ENCODE results near the gene CASP5. TPM values are rescaled to one million over a fixed set of nuclear protein-coding genes. Genes with fewer than 3 reads are reported as not detected.

Gene CASP5
- total RNA-seq, 1 donor from 2014 or later: not detected

DNA sequence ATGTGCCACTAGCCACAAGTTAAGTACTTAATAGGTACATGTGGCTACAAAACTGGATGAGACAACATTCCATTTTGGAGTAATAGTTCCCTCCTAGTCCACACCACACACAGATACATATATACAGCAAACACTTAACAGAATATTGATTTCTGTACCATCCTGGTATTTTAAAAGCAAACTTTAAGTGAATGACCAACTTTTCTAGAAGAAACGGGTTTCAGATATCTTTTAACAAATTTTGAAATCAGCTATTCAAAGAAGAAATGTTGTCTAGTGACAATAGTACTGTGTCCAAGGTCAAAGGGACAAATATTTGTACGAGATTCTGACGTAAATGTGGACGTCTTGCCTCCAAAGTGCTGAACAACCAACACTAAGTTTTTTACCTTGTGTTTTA is 34.5 kb upstream of the CASP5 start:
- Mint-ChIP-seq H3K9me3 (ENCODE audit: low read depth) (peaks cover 7% of the 10 kb centered on the region), H3K4me1 (ENCODE audit: low read depth) (no peaks in the 10 kb centered on the region), H3K4me3 (ENCODE audit: unreplicated experiment) (no peak overlapping the region), H3K36me3 (ENCODE audit: low read depth) (no peaks in the 10 kb centered on the region), H3K27ac (ENCODE audit: unreplicated experiment) (no peak overlapping the region), H3K27me3 (ENCODE audit: low read depth) (peaks cover 12% of the 10 kb centered on the region)
- TF ChIP-seq, protein P1, sequence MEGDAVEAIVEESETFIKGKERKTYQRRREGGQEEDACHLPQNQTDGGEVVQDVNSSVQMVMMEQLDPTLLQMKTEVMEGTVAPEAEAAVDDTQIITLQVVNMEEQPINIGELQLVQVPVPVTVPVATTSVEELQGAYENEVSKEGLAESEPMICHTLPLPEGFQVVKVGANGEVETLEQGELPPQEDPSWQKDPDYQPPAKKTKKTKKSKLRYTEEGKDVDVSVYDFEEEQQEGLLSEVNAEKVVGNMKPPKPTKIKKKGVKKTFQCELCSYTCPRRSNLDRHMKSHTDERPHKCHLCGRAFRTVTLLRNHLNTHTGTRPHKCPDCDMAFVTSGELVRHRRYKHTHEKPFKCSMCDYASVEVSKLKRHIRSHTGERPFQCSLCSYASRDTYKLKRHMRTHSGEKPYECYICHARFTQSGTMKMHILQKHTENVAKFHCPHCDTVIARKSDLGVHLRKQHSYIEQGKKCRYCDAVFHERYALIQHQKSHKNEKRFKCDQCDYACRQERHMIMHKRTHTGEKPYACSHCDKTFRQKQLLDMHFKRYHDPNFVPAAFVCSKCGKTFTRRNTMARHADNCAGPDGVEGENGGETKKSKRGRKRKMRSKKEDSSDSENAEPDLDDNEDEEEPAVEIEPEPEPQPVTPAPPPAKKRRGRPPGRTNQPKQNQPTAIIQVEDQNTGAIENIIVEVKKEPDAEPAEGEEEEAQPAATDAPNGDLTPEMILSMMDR (IDR thresholded peaks at IDR 0.05): no peak
- DNase-seq (ENCODE audit: low spot score): no peak

- DNase-seq (ENCODE audit: low spot score): no peak
- Mint-ChIP-seq H3K27ac (ENCODE audit: unreplicated experiment) (no peak overlapping the region), H3K4me1 (ENCODE audit: low read depth) (no peaks in the 10 kb centered on the region), H3K9me3 (ENCODE audit: low read depth) (peaks cover 12% of the 10 kb centered on the region), H3K4me3 (ENCODE audit: unreplicated experiment) (no peak overlapping the region), H3K27me3 (ENCODE audit: low read depth) (peaks cover 10% of the 10 kb centered on the region), H3K36me3 (ENCODE audit: low read depth) (no peaks in the 10 kb centered on the region)
- TF ChIP-seq, protein P1 (IDR thresholded peaks at IDR 0.05): no peak
These were observed 33.5 kb upstream of the CASP5 start for GRCh38 chr11:105056446-105056845.

DNA sequence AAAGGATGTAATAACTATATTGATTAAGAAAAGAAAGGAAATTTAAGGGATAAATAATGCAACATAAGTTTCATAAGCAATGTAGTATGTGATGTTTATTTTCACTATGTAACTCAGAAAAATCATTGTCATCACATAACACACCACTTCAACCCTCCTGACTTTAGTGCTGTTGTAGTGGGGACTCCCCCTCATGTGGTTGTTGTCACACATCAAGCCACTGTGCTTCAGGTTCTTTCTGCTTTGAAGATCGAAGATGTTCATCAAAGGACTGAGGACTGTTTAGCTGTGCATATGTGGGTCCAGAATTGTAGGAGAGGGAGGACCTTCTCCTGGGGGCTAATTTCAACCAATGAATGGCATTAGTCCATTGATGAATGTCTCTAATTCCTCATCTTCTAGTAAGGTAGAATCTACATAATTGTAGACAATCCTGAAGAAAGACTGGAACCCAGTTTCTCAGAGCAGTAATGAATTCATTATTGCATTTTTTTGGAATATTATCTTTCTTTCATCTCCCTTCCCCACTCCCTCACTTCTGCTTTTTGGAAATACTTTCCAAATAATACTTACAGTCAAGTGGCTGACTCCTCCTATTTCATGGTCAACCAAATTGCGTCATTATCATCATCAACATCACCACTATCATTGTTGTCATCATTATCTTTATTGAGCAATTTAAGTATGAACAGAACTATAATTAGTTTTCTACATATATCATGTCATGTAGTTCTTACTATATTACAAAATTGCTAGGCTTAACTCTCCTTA is 31.9 kb upstream of the CASP5 start:
- no peak overlapping the region for H3K4me3 Mint-ChIP-seq (ENCODE audit: unreplicated experiment)
- TF ChIP-seq, protein P1 (IDR thresholded peaks at IDR 0.05): no peak
- no peak overlapping the region for H3K27ac Mint-ChIP-seq (ENCODE audit: unreplicated experiment)
- DNase-seq (ENCODE audit: low spot score): no peak
- no peaks in the 10 kb centered on the region for H3K36me3 Mint-ChIP-seq (ENCODE audit: low read depth)
- peaks cover 5% of the 10 kb centered on the region for H3K9me3 Mint-ChIP-seq (ENCODE audit: low read depth)
- peaks cover 6% of the 10 kb centered on the region for H3K27me3 Mint-ChIP-seq (ENCODE audit: low read depth)
- H3K4me1 Mint-ChIP-seq (ENCODE audit: low read depth): no peaks in the 10 kb centered on the region

GRCh38 chr11:105052487-105052886 is 29.5 kb upstream of the CASP5 start:
- TF ChIP-seq, protein P1 (IDR thresholded peaks at IDR 0.05): no peak
- Mint-ChIP-seq H3K36me3 (ENCODE audit: low read depth) (no peaks in the 10 kb centered on the region), H3K27ac (ENCODE audit: unreplicated experiment) (no peak overlapping the region), H3K4me1 (ENCODE audit: low read depth) (peaks cover 2% of the 10 kb centered on the region), H3K27me3 (ENCODE audit: low read depth) (peaks cover 6% of the 10 kb centered on the region), H3K4me3 (ENCODE audit: unreplicated experiment) (no peak overlapping the region), H3K9me3 (ENCODE audit: low read depth) (peaks cover 5% of the 10 kb centered on the region)
- DNase-seq (ENCODE audit: low spot score): no peak

- H3K9me3 Mint-ChIP-seq (ENCODE audit: low read depth): peaks cover 5% of the 10 kb centered on the region
- H3K4me3 Mint-ChIP-seq (ENCODE audit: unreplicated experiment): no peak overlapping the region
- H3K4me1 Mint-ChIP-seq (ENCODE audit: low read depth): peaks cover 11% of the 10 kb centered on the region
- no peak for DNase-seq (ENCODE audit: low spot score)
- no peak overlapping the region for H3K27ac Mint-ChIP-seq (ENCODE audit: unreplicated experiment)
- H3K27me3 Mint-ChIP-seq (ENCODE audit: low read depth): peaks cover 3% of the 10 kb centered on the region
- TF ChIP-seq, protein P1 (IDR thresholded peaks at IDR 0.05): no peak
- no peaks in the 10 kb centered on the region for H3K36me3 Mint-ChIP-seq (ENCODE audit: low read depth)
These were observed 28.6 kb upstream of the CASP5 start for GRCh38 chr11:105051559-105051958.

Measured in chondrocyte (in vitro differentiated cells).